ENCODE results near the gene MMP1. TPM values are rescaled to one million over a fixed set of nuclear protein-coding genes. Genes with fewer than 3 reads are reported as not detected.

MMP1 gene
- total RNA-seq, 8 experiments from 2014 or later, result 0.61 to 2.6 (median 1.0) TPM; not detected in 4

GRCh38 chr11:102830001-102830727 is 32.2 kb upstream of the MMP1 start:
- in situ Hi-C loops (cut with MboI; ENCODE audit: low pct_unique_long_range_greater_than_20kb in 2 of 9, low sequenced_read_pairs in 9 of 9, unreplicated experiment in 9 of 9), result loop anchor here in 1 of 9 experiments (25.0 kb wide), 1 partner anchor 207 kb away; no protein-coding TSS in a partner anchor
- 32 to 90% (median 78%) methylated on average over 2 to 4 of the region's 5 CpGs; no CpG with 5 or more reads in 3 of the 10 experiments for WGBS, 10 experiments
- peak in 2 of 8 experiments; percentile 30 to 37 for ATAC-seq (replicated peaks in 6 of 8)

GRCh38 chr11:102829316-102830000 is 31.5 kb upstream of the MMP1 start:
- ATAC-seq (replicated peaks in 6 of 8), result peak in 2 of 8 experiments; percentile 29 to 62
- in situ Hi-C loops (cut with MboI; ENCODE audit: low pct_unique_long_range_greater_than_20kb in 2 of 9, low sequenced_read_pairs in 9 of 9, unreplicated experiment in 9 of 9), result loop anchor here in 1 of 9 experiments (10.0 to 25.0 kb wide), 2 partner anchors 115 to 208 kb away; no protein-coding TSS in a partner anchor
- Histone ChIP-seq H3K4me3 (no peak overlapping the region), H3K4me1 (replicated peaks in 1 of 2) (no peaks in the 10 kb centered on the region), H3K27ac (no peak overlapping the region)
- 42 to 96% (median 84%) methylated on average over 1 to 3 of the region's 6 CpGs; no CpG with 5 or more reads in 2 of the 10 experiments for WGBS, 10 experiments

More at GRCh38 chr11:102830001-102830727, 32.2 kb upstream of the MMP1 start:
- H3K4me1 ChIP-seq (replicated peaks in 1 of 2), result no peaks in the 10 kb centered on the region
- H3K27ac ChIP-seq, result no peak overlapping the region
- H3K4me3 ChIP-seq, result no peak overlapping the region

- H3K4me3 ChIP-seq, result no peak overlapping the region
- no peaks in the 10 kb centered on the region for H3K4me1 ChIP-seq (replicated peaks in 1 of 2)
- in situ Hi-C loops (cut with MboI; ENCODE audit: low pct_unique_long_range_greater_than_20kb in 2 of 9, low sequenced_read_pairs in 9 of 9, unreplicated experiment in 9 of 9), result loop anchor here in 1 of 9 experiments (10.0 kb wide), 1 partner anchor 120 kb away; no protein-coding TSS in a partner anchor
- peak in 1 of 8 experiments; percentile 24 for ATAC-seq (replicated peaks in 6 of 8)
- H3K27ac ChIP-seq, result no peak overlapping the region
- 83 to 100% (median 100%) methylated on average over 1 of the region's 1 CpG; no CpG with 5 or more reads in 1 of the 10 experiments for WGBS, 10 experiments
Measured at GRCh38 chr11:102824556-102824955, 26.6 kb upstream of the MMP1 start.

GRCh38 chr11:102819491-102819890 is 21.5 kb upstream of the MMP1 start:
- no peaks in the 10 kb centered on the region for H3K4me1 ChIP-seq (replicated peaks in 1 of 2)
- no peak for ATAC-seq (replicated peaks in 6 of 8)
- H3K27ac ChIP-seq, result no peak overlapping the region
- no peak overlapping the region for H3K4me3 ChIP-seq
- WGBS, 10 experiments, result 10 to 81% (median 55%) methylated on average over 1 to 5 of the region's 6 CpGs; no CpG with 5 or more reads in 5 of the 10 experiments
- in situ Hi-C loops (cut with MboI; ENCODE audit: low pct_unique_long_range_greater_than_20kb in 2 of 9, low sequenced_read_pairs in 9 of 9, unreplicated experiment in 9 of 9), result no loop called here

GRCh38 chr11:102813484-102813883 is 15.5 kb upstream of the MMP1 start:
- Histone ChIP-seq H3K27ac (no peak overlapping the region), H3K4me1 (replicated peaks in 1 of 2) (no peaks in the 10 kb centered on the region), H3K4me3 (no peak overlapping the region)
- 67 to 100% (median 86%) methylated on average over 1 of the region's 1 CpG; no CpG with 5 or more reads in 2 of the 10 experiments for WGBS, 10 experiments
- in situ Hi-C loops (cut with MboI; ENCODE audit: low pct_unique_long_range_greater_than_20kb in 2 of 9, low sequenced_read_pairs in 9 of 9, unreplicated experiment in 9 of 9), result no loop called here
- ATAC-seq (replicated peaks in 6 of 8), result no peak

DNA sequence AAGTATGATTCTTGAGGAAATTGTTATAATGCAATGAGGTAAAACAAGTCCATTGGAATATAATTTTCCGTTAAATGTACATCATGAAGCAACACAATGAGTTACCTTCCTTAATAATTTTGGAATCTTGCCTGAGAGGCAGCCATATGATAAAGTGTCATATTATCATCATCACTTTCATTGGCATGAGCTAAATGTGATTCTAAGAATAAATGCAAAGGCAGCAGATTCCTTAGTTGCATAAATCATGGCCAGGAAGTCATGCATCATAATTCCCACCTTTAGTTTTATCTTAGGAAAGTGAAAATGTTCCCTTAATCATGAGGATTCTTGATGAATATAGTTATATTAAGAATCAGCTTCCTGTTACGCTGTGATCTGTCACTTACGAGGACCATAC is 14.2 kb upstream of the MMP1 start:
- no peak for ATAC-seq (replicated peaks in 6 of 8)
- in situ Hi-C loops (cut with MboI; ENCODE audit: low pct_unique_long_range_greater_than_20kb in 2 of 9, low sequenced_read_pairs in 9 of 9, unreplicated experiment in 9 of 9), result no loop called here
- no peak overlapping the region for H3K4me3 ChIP-seq
- H3K4me1 ChIP-seq (replicated peaks in 1 of 2), result no peaks in the 10 kb centered on the region
- 79 to 100% (median 88%) methylated on average over 1 to 3 of the region's 3 CpGs; no CpG with 5 or more reads in 2 of the 10 experiments for WGBS, 10 experiments
- no peak overlapping the region for H3K27ac ChIP-seq

- no peak overlapping the region for H3K4me3 ChIP-seq
- WGBS, 10 experiments, result 3 to 36% (median 16%) methylated on average over 2 to 3 of the region's 3 CpGs; no CpG with 5 or more reads in 2 of the 10 experiments
- no peaks in the 10 kb centered on the region for H3K4me1 ChIP-seq (replicated peaks in 1 of 2)
- H3K27ac ChIP-seq, result no peak overlapping the region
- in situ Hi-C loops (cut with MboI; ENCODE audit: low pct_unique_long_range_greater_than_20kb in 2 of 9, low sequenced_read_pairs in 9 of 9, unreplicated experiment in 9 of 9), result no loop called here
- peak in 3 of 8 experiments; percentile 74 to 81 (median 75) for ATAC-seq (replicated peaks in 6 of 8)
Measured at GRCh38 chr11:102810950-102811660, 13.1 kb upstream of the MMP1 start.

- Histone ChIP-seq H3K4me1 (replicated peaks in 1 of 2) (no peaks in the 10 kb centered on the region), H3K4me3 (no peak overlapping the region), H3K27ac (no peak overlapping the region)
- in situ Hi-C loops (cut with MboI; ENCODE audit: low pct_unique_long_range_greater_than_20kb in 2 of 9, low sequenced_read_pairs in 9 of 9, unreplicated experiment in 9 of 9), result no loop called here
- WGBS, 10 experiments, result 64 to 100% (median 100%) methylated on average over 1 to 2 of the region's 2 CpGs; no CpG with 5 or more reads in 2 of the 10 experiments
- ATAC-seq (replicated peaks in 6 of 8), result no peak
Measured at GRCh38 chr11:102809971-102810370, 12.0 kb upstream of the MMP1 start.

- WGBS, 10 experiments, result 60 to 85% (median 72%) methylated on average over 3 to 11 of the region's 19 CpGs; no CpG with 5 or more reads in 4 of the 10 experiments
- ATAC-seq (replicated peaks in 6 of 8), result peak in 3 of 8 experiments; percentile 16 to 37 (median 24)
- in situ Hi-C loops (cut with MboI; ENCODE audit: low pct_unique_long_range_greater_than_20kb in 2 of 9, low sequenced_read_pairs in 9 of 9, unreplicated experiment in 9 of 9), result no loop called here
- Histone ChIP-seq H3K4me1 (replicated peaks in 1 of 2) (no peaks in the 10 kb centered on the region), H3K27ac (no peak overlapping the region), H3K4me3 (no peak overlapping the region)
Measured at GRCh38 chr11:102807921-102808320, 10.0 kb upstream of the MMP1 start.

DNA sequence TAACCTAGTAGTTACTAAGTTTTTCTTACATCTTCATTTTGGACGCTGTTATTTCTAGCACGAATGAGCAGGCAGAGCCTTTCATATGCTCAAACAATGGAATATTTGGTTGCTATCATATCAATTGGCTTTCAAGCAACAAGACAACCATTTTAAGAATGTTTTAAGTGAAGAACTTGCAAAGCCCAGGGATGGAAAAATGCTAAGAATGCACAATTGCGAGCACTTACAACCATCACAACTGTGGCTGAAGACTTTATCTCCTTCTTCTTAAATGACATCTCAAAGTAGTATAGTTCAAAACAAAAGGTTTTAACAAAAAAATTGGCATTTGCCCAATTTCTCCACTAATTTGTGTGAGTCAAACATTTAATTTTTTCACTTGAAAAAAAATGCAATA is 8.3 kb upstream of the MMP1 start:
- in situ Hi-C loops (cut with MboI; ENCODE audit: low pct_unique_long_range_greater_than_20kb in 2 of 9, low sequenced_read_pairs in 9 of 9, unreplicated experiment in 9 of 9), result no loop called here
- H3K4me3 ChIP-seq, result no peak overlapping the region
- no peak for ATAC-seq (replicated peaks in 6 of 8)
- no peaks in the 10 kb centered on the region for H3K4me1 ChIP-seq (replicated peaks in 1 of 2)
- no peak overlapping the region for H3K27ac ChIP-seq
- 23 to 100% (median 86%) methylated on average over 2 to 3 of the region's 3 CpGs for WGBS, 10 experiments

GRCh38 chr11:102802341-102802740 is 4.4 kb upstream of the MMP1 start:
- no peak overlapping the region for H3K27ac ChIP-seq
- H3K4me1 ChIP-seq (replicated peaks in 1 of 2), result no peaks in the 10 kb centered on the region
- peak in 2 of 8 experiments; percentile 60 to 77 for ATAC-seq (replicated peaks in 6 of 8)
- in situ Hi-C loops (cut with MboI; ENCODE audit: low pct_unique_long_range_greater_than_20kb in 2 of 9, low sequenced_read_pairs in 9 of 9, unreplicated experiment in 9 of 9), result no loop called here
- WGBS, 10 experiments, result 0 to 80% (median 60%) methylated on average over 2 of the region's 2 CpGs; no CpG with 5 or more reads in 1 of the 10 experiments
- H3K4me3 ChIP-seq, result no peak overlapping the region

GRCh38 chr11:102800767-102801166 is 2.8 kb upstream of the MMP1 start:
- no peak for ATAC-seq (replicated peaks in 6 of 8)
- Histone ChIP-seq H3K4me1 (replicated peaks in 1 of 2) (no peaks in the 10 kb centered on the region), H3K27ac (no peak overlapping the region), H3K4me3 (no peak overlapping the region)
- in situ Hi-C loops (cut with MboI; ENCODE audit: low pct_unique_long_range_greater_than_20kb in 2 of 9, low sequenced_read_pairs in 9 of 9, unreplicated experiment in 9 of 9), result no loop called here
- WGBS, 10 experiments, result 15 to 91% (median 85%) methylated on average over 2 to 4 of the region's 4 CpGs
